Measurements from ENCODE around the gene B3GNT3. TPM values are rescaled to one million over a fixed set of nuclear protein-coding genes. Genes with fewer than 3 reads are reported as not detected.

B3GNT3 gene
- total RNA-seq, 2 donors from 2014 or later: 0.70 to 1.2 TPM

DNA sequence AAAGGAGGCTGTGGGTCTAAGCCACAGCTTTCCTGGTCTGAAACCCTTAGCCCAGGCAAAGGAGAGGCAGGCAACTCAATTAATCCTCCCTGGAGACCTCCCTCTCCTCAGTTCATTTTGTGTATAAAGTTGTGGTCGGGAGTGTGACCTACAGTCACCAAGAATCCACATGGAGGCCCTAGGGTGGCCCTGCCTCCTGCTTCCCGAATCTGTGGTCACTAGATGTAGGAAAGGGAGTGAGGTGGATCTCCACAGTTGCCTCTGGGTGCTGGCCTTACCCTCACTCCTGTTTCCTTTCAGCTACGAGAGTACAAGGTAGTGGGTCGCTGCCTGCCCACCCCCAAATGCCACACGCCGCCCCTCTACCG is 66.0 kb downstream of the B3GNT3 start:
- no peaks in the 10 kb centered on the region for H3K27me3 ChIP-seq (ENCODE audit: control insufficient read depth, insufficient read depth, low read length, poor library complexity, severe bottlenecking)
- Mint-ChIP-seq H3K4me1 (peaks cover 12% of the 10 kb centered on the region), H3K27me3 (ENCODE audit: insufficient read depth) (no peaks in the 10 kb centered on the region), H3K27ac (peak overlapping the region; percentile 99), H3K4me3 (peak overlapping the region; percentile 99), H3K9me3 (no peaks in the 10 kb centered on the region), H3K36me3 (ENCODE audit: low read depth) (peaks cover 46% of the 10 kb centered on the region)
- no peak overlapping the region for H3K27ac ChIP-seq (ENCODE audit: low read depth, low read length)
- TF ChIP-seq, protein P1, sequence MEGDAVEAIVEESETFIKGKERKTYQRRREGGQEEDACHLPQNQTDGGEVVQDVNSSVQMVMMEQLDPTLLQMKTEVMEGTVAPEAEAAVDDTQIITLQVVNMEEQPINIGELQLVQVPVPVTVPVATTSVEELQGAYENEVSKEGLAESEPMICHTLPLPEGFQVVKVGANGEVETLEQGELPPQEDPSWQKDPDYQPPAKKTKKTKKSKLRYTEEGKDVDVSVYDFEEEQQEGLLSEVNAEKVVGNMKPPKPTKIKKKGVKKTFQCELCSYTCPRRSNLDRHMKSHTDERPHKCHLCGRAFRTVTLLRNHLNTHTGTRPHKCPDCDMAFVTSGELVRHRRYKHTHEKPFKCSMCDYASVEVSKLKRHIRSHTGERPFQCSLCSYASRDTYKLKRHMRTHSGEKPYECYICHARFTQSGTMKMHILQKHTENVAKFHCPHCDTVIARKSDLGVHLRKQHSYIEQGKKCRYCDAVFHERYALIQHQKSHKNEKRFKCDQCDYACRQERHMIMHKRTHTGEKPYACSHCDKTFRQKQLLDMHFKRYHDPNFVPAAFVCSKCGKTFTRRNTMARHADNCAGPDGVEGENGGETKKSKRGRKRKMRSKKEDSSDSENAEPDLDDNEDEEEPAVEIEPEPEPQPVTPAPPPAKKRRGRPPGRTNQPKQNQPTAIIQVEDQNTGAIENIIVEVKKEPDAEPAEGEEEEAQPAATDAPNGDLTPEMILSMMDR (conservative IDR thresholded peaks at IDR 0.05): no peak
- no peak for DNase-seq
- H3K9ac ChIP-seq (ENCODE audit: extremely low read depth, low read length, poor library complexity, severe bottlenecking): peak overlapping the region; percentile 97
- WGBS, 2 experiments (ENCODE audit: insufficient coverage in 1 of 2, insufficient read length in 1 of 2): 45% methylated on average over 3 of the region's 7 CpGs; no CpG with 5 or more reads in 1 of the 2 experiments
- H3K4me3 ChIP-seq (ENCODE audit: low read length): peak overlapping the region; percentile 100
- H3K9me3 ChIP-seq (ENCODE audit: control insufficient read depth, low read length): no peaks in the 10 kb centered on the region
- peaks cover 43% of the 10 kb centered on the region for H3K36me3 ChIP-seq (ENCODE audit: control insufficient read depth, insufficient read depth, low read length)
- no peaks in the 10 kb centered on the region for H3K4me1 ChIP-seq (ENCODE audit: control insufficient read depth, insufficient read depth, low read length)

DNA sequence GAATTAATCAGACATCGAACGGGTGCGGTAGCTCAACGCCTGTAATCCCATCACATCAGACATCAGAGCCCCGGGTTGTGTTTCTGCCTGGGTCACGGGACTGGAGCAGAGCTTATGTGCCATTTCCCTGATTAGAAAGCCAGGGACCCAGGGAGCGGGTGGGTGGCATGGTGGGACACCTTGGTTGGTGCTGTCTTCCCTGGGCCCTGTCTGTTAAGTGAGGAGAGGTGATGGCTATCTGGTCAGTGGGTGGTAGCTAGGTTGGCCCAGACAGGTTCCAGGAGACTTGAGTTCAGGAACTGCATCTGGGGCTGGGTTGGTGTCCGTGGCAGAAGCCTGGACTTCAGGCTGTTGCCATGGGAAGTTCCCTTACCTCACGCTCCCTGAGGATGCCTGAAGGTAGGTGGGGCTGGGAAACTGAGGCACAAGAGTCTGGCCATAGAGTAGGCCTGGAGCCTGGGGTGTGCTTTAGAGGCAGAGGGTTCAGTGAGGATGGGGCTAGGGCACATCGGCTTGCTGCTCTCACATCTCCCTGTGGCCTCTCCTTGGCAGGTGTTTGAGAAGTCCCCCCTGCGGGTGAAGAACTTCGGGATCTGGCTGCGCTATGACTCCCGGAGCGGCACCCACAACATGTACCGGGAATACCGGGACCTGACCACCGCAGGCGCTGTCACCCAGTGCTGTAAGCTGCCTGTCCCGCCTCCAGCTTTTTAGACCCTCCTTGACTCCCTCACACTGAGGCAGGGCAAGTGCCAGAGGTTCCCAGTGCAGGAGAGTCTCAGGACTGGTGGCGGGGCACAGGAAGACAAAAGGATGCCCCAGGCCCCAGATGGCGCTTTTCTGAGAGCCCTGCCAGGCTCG is 66.8 kb downstream of the B3GNT3 start:
- Histone ChIP-seq H3K27ac (ENCODE audit: low read depth, low read length) (no peak overlapping the region), H3K4me1 (ENCODE audit: control insufficient read depth, insufficient read depth, low read length) (no peaks in the 10 kb centered on the region), H3K36me3 (ENCODE audit: control insufficient read depth, insufficient read depth, low read length) (peaks cover 43% of the 10 kb centered on the region), H3K9me3 (ENCODE audit: control insufficient read depth, low read length) (no peaks in the 10 kb centered on the region), H3K27me3 (ENCODE audit: control insufficient read depth, insufficient read depth, low read length, poor library complexity, severe bottlenecking) (no peaks in the 10 kb centered on the region), H3K4me3 (ENCODE audit: low read length) (peak overlapping the region; percentile 100), H3K9ac (ENCODE audit: extremely low read depth, low read length, poor library complexity, severe bottlenecking) (peak overlapping the region; percentile 3)
- H3K36me3 Mint-ChIP-seq (ENCODE audit: low read depth): peaks cover 46% of the 10 kb centered on the region
- no peak for DNase-seq
- TF ChIP-seq, protein P1 (conservative IDR thresholded peaks at IDR 0.05): no peak
- no peaks in the 10 kb centered on the region for H3K9me3 Mint-ChIP-seq
- H3K4me3 Mint-ChIP-seq: peak overlapping the region; percentile 99
- H3K27me3 Mint-ChIP-seq (ENCODE audit: insufficient read depth): no peaks in the 10 kb centered on the region
- WGBS, 2 experiments (ENCODE audit: insufficient coverage in 1 of 2, insufficient read length in 1 of 2): 95 to 97% methylated on average over 6 to 23 of the region's 23 CpGs
- peak overlapping the region; percentile 99 for H3K27ac Mint-ChIP-seq
- H3K4me1 Mint-ChIP-seq: peaks cover 12% of the 10 kb centered on the region

DNA sequence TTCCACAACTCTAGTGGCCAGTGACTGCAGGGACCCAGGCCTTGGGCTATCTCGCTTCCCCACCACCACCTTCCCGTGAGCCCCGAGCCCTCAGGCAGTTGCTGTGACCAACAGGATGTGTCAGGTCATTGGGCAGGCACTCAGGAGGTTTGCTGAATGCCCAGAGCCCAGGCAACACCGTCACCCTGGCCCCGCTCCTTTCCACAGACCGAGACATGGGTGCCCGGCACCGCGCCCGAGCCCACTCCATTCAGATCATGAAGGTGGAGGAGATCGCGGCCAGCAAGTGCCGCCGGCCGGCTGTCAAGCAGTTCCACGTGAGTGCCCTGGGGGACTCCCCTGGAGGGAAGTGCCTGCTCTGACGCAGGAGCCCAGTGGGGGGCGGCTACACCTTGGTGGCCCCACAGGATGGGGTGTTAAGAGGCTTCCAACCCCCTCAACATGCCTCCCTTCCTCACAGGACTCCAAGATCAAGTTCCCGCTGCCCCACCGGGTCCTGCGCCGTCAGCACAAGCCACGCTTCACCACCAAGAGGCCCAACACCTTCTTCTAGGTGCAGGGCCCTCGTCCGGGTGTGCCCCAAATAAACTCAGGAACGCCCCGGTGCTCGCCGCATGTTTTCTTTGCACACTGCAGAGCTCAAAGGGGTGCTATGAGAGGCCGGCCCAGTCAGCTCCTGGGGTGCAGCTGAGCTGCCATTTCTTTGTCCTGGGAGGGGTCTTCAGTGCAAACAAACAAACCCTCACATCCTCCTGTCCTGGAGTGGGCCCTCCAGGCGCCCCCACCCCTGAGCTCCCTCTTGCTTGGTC is 68.0 kb downstream of the B3GNT3 start:
- H3K4me1 Mint-ChIP-seq: peaks cover 12% of the 10 kb centered on the region
- no peaks in the 10 kb centered on the region for H3K4me1 ChIP-seq (ENCODE audit: control insufficient read depth, insufficient read depth, low read length)
- H3K4me3 Mint-ChIP-seq: peak overlapping the region; percentile 99
- no peak overlapping the region for H3K27ac ChIP-seq (ENCODE audit: low read depth, low read length)
- no peak overlapping the region for H3K4me3 ChIP-seq (ENCODE audit: low read length)
- no peak for DNase-seq
- no peaks in the 10 kb centered on the region for H3K9me3 ChIP-seq (ENCODE audit: control insufficient read depth, low read length)
- peak overlapping the region; percentile 83 for H3K27ac Mint-ChIP-seq
- no peaks in the 10 kb centered on the region for H3K27me3 Mint-ChIP-seq (ENCODE audit: insufficient read depth)
- peaks cover 46% of the 10 kb centered on the region for H3K36me3 Mint-ChIP-seq (ENCODE audit: low read depth)
- no peaks in the 10 kb centered on the region for H3K9me3 Mint-ChIP-seq
- peaks cover 43% of the 10 kb centered on the region for H3K36me3 ChIP-seq (ENCODE audit: control insufficient read depth, insufficient read depth, low read length)
- TF ChIP-seq, protein P1 (conservative IDR thresholded peaks at IDR 0.05): no peak
- no peaks in the 10 kb centered on the region for H3K27me3 ChIP-seq (ENCODE audit: control insufficient read depth, insufficient read depth, low read length, poor library complexity, severe bottlenecking)
- 92% methylated on average over 11 to 31 of the region's 31 CpGs for WGBS, 2 experiments (ENCODE audit: insufficient coverage in 1 of 2, insufficient read length in 1 of 2)
- H3K9ac ChIP-seq (ENCODE audit: extremely low read depth, low read length, poor library complexity, severe bottlenecking): no peak overlapping the region

Other genes starting within 250 kb of the B3GNT3 start
- 10 to 100 TPM; 61.2 to 68.3 TPM for gene COLGALT1, start 239.5 kb upstream of the B3GNT3 start, total RNA-seq
- gene UNC13A, start 106.8 kb upstream of the B3GNT3 start, total RNA-seq: 10 to 100 TPM in 1 of 2 donors, 1 to 10 TPM in 1; 5.6 to 10.7 TPM
- gene MAP1S, start 75.7 kb upstream of the B3GNT3 start, total RNA-seq: 10 to 100 TPM; 90.2 to 96.7 TPM
- 10 to 100 TPM in 1 of 2 donors, 1 to 10 TPM in 1; 8.5 to 10.2 TPM for gene FCHO1, start 43.7 kb upstream of the B3GNT3 start, total RNA-seq
- under 1 TPM in 1 of 2 donors, not detected in 1; 0.80 TPM for gene INSL3, start 26.4 kb downstream of the B3GNT3 start, total RNA-seq
- gene JAK3, start 52.8 kb downstream of the B3GNT3 start, total RNA-seq: 1 to 10 TPM; 2.8 to 3.2 TPM
- 1,000 to 10,000 TPM; 1,886 to 2,166 TPM for gene RPL18A, start 64.8 kb downstream of the B3GNT3 start, total RNA-seq
- gene SLC5A5, start 76.8 kb downstream of the B3GNT3 start, total RNA-seq: under 1 TPM in 1 of 2 donors, not detected in 1; 0.15 TPM
- 100 to 1,000 TPM; 129 to 143 TPM for gene CCDC124, start 137.9 kb downstream of the B3GNT3 start, total RNA-seq
- 1 to 10 TPM; 5.8 to 8.2 TPM for gene KCNN1, start 172.0 kb downstream of the B3GNT3 start, total RNA-seq
- gene ARRDC2, start 213.0 kb downstream of the B3GNT3 start, total RNA-seq: 1 to 10 TPM; 6.8 to 7.0 TPM

Measured in endodermal cell (in vitro differentiated cells).